PC-3 (cell line): Measurements from ENCODE around the gene GALNT13. TPM values are rescaled to one million over a fixed set of nuclear protein-coding genes. Genes with fewer than 3 reads are reported as not detected.

Experiments
- ATAC-seq: fragments of 200-7000 bp; cut with Tn5 transposase; 2 replicates; pipeline ENCODE4 v1.9.1; 2020; ENCODE audit warnings: mild to moderate bottlenecking, moderate library complexity
- BruUV-seq: library from RNA; stranded (reverse); fragments of 400-500 nt; replicated peaks from 2 replicates; lab custom pipeline; 2021; lab: Mats Ljungman, UMichigan
- CTCF ChIA-PET: fragments of 300-600 bp; sonication (Branson Sonifier 250); formaldehyde crosslinking; loops from one replicate; lab custom pipeline; 2022; ENCODE audit warnings: antibody characterized with exemption; lab: Charles Lee
- POLR2A ChIA-PET: fragments of 300-600 bp; sonication (Branson Sonifier 250); formaldehyde crosslinking; loops from one replicate; lab custom pipeline; 2022; ENCODE audit warnings: antibody characterized with exemption; ENCODE audit not compliant: unreplicated experiment; lab: Charles Lee
- DNase-seq: peaks from one replicate; pipeline ENCODE4 v3.0.0-alpha.2; 2015
- H2AFZ ChIP-seq: fragments of 300-600 bp; sonication (generic); 2 replicates; pipeline ENCODE4 v1.6.0; 2016; ENCODE audit warnings: antibody characterized with exemption, low read length
- H3F3A ChIP-seq: fragments of 300-600 bp; sonication (generic); one replicate; pipeline ENCODE4 v1.6.0; 2017; ENCODE audit warnings: antibody characterized with exemption, low read length, control low read depth, mild to moderate bottlenecking; ENCODE audit not compliant: unreplicated experiment
- H3K27ac ChIP-seq: fragments of 300-600 bp; sonication (generic); 2 replicates; pipeline ENCODE4 v1.5.1; 2016; ENCODE audit warnings: mild to moderate bottlenecking, low read length
- H3K27me3 ChIP-seq: fragments of 300-600 bp; sonication (generic); 2 replicates; pipeline ENCODE4 v1.6.1; 2016; ENCODE audit warnings: low read length, mixed read lengths
- H3K36me3 ChIP-seq: fragments of 300-600 bp; sonication (generic); 2 replicates; pipeline ENCODE4 v1.6.1; 2016; ENCODE audit warnings: low read depth, mixed run types, low read length, mixed read lengths
- H3K4me1 ChIP-seq: fragments of 300-600 bp; sonication (generic); 2 replicates; pipeline ENCODE4 v1.5.1; 2016; ENCODE audit warnings: low read length; ENCODE audit not compliant: insufficient read depth
- H3K4me2 ChIP-seq: fragments of 300-600 bp; sonication (generic); 2 replicates; pipeline ENCODE4 v1.6.0; 2016; ENCODE audit warnings: low read length
- H3K4me3 ChIP-seq: fragments of 300-600 bp; sonication (generic); 2 replicates; pipeline ENCODE4 v1.5.1; 2016; ENCODE audit warnings: mild to moderate bottlenecking, low read length, mixed read lengths
- H3K79me2 ChIP-seq: fragments of 300-600 bp; sonication (generic); 2 replicates; pipeline ENCODE4 v1.6.1; 2017; ENCODE audit warnings: low read length, mixed read lengths
- H3K9ac ChIP-seq: fragments of 300-600 bp; sonication (generic); 2 replicates; pipeline ENCODE4 v1.6.0; 2016; ENCODE audit warnings: mild to moderate bottlenecking, low read length
- H3K9me2 ChIP-seq: fragments of 300-600 bp; sonication (generic); replicated peaks from 2 replicates; pipeline ENCODE4 v1.6.1; 2016; ENCODE audit warnings: mixed run types, low read length, mixed read lengths
- H3K9me3 ChIP-seq: fragments of 300-600 bp; sonication (generic); 2 replicates; pipeline ENCODE4 v1.6.1; 2016; ENCODE audit warnings: low read length, mixed read lengths
- H4K20me1 ChIP-seq: fragments of 300-600 bp; sonication (generic); 2 replicates; pipeline ENCODE4 v1.6.1; 2016; ENCODE audit warnings: low read length, mixed read lengths
- CTCF ChIP-seq: fragments of 300-600 bp; sonication (generic); conservative IDR thresholded peaks from 2 replicates; pipeline ENCODE4 v1.5.1; 2017; ENCODE audit warnings: antibody characterized with exemption, low read depth, mild to moderate bottlenecking, low read length
- EZH2 ChIP-seq: fragments of 300-600 bp; sonication (generic); IDR thresholded peaks from one replicate; pipeline ENCODE4 v1.6.1; 2017; ENCODE audit warnings: antibody characterized with exemption, mild to moderate bottlenecking, low read length; ENCODE audit not compliant: unreplicated experiment
- EZH2phosphoT487 ChIP-seq: fragments of 300-600 bp; sonication (generic); IDR thresholded peaks from 2 replicates; pipeline ENCODE4 v1.6.1; 2018; ENCODE audit warnings: mild to moderate bottlenecking, antibody characterized with exemption, low read length, borderline replicate concordance
- intact Hi-C: fragments of 100-400 bp; cut with micrococcal nuclease; formaldehyde crosslinking; loops from 2 replicates; pipeline ENCODE4 v1.9.0; 2023
- total RNA-seq: library from RNA; depleted of rRNA; stranded (reverse); fragments of >200 nt; gene quantifications from 2 replicates; pipeline ENCODE4 v1.2.3, GENCODE V29; 2014

GALNT13 gene
- total RNA-seq, 1 experiment from 2014 or later, result 2.0 TPM

- no peak overlapping the region for H3K27ac ChIP-seq
These were observed 452.9 kb downstream of the GALNT13 start for GRCh38 chr2:154324601-154325000.

GRCh38 chr2:154329510-154329909, 457.8 kb downstream of the GALNT13 start:
- Histone ChIP-seq H3K4me2 (no peak overlapping the region), H3F3A (no peaks in the 10 kb centered on the region), H3K27me3 (no peaks in the 10 kb centered on the region), H3K9ac (no peak overlapping the region), H3K27ac (no peak overlapping the region), H3K9me3 (no peaks in the 10 kb centered on the region; the same call in 1 of the 2 replicates), H3K4me3 (no peak overlapping the region), H3K4me1 (no peaks in the 10 kb centered on the region), H4K20me1 (no peaks in the 10 kb centered on the region), H3K36me3 (no peaks in the 10 kb centered on the region), H2AFZ (no peak overlapping the region), H3K9me2 (no peaks in the 10 kb centered on the region), H3K79me2 (no peaks in the 10 kb centered on the region)
- CTCF ChIA-PET, result no interaction called here
- no peak for ATAC-seq
- no peak for TF ChIP-seq EZH2
- TF ChIP-seq EZH2phosphoT487, result no peak
- no peak for TF ChIP-seq CTCF
- BruUV-seq, result no TSS peak
- no peak for DNase-seq
- POLR2A ChIA-PET, result no interaction called here
- intact Hi-C loops, result no loop called here

More at GRCh38 chr2:154324601-154325000, 452.9 kb downstream of the GALNT13 start:
- ATAC-seq (no peak), DNase-seq (no peak)
- H3F3A ChIP-seq, result no peaks in the 10 kb centered on the region
- H3K4me3 ChIP-seq, result no peak overlapping the region
- H3K36me3 ChIP-seq, result no peaks in the 10 kb centered on the region
- H3K4me1 ChIP-seq, result no peaks in the 10 kb centered on the region
- H4K20me1 ChIP-seq, result no peaks in the 10 kb centered on the region
- intact Hi-C loops, result no loop called here
- TF ChIP-seq EZH2, result no peak
- no peak for TF ChIP-seq CTCF
- H3K79me2 ChIP-seq, result no peaks in the 10 kb centered on the region
- no TSS peak for BruUV-seq
- CTCF ChIA-PET, result no interaction called here
- no peaks in the 10 kb centered on the region for H3K9me3 ChIP-seq
- H2AFZ ChIP-seq, result no peak overlapping the region
- H3K9me2 ChIP-seq, result no peaks in the 10 kb centered on the region
- no peak overlapping the region for H3K9ac ChIP-seq
- H3K27me3 ChIP-seq, result no peaks in the 10 kb centered on the region
- H3K4me2 ChIP-seq, result no peak overlapping the region
- POLR2A ChIA-PET, result no interaction called here

- DNase-seq (no peak), ATAC-seq (no peak)
- Histone ChIP-seq H3K27ac (no peak overlapping the region), H3K9me3 (no peaks in the 10 kb centered on the region; the same call in 1 of the 2 replicates), H3K36me3 (no peaks in the 10 kb centered on the region), H3K27me3 (no peaks in the 10 kb centered on the region), H3K4me2 (no peak overlapping the region), H3K79me2 (no peaks in the 10 kb centered on the region), H3K4me3 (no peak overlapping the region), H3K9me2 (no peaks in the 10 kb centered on the region), H3K9ac (no peak overlapping the region), H3F3A (no peaks in the 10 kb centered on the region), H4K20me1 (no peaks in the 10 kb centered on the region), H2AFZ (no peak overlapping the region), H3K4me1 (no peaks in the 10 kb centered on the region)
- ChIA-PET POLR2A (no interaction called here), CTCF (no interaction called here)
- BruUV-seq, result no TSS peak
- TF ChIP-seq EZH2phosphoT487, result no peak
- TF ChIP-seq CTCF, result no peak
- TF ChIP-seq EZH2, result no peak
- intact Hi-C loops, result no loop called here
These were observed 460.1 kb downstream of the GALNT13 start for GRCh38 chr2:154331784-154332183.
